Smooth muscle cell (in vitro differentiated cells): ENCODE data around the gene GPRASP1. TPM values are rescaled to one million over a fixed set of nuclear protein-coding genes. Genes with fewer than 3 reads are reported as not detected.

ENCODE experiments used
- DNase-seq: peaks from one replicate; lab custom pipeline; 2025; ENCODE audit not compliant: unreplicated experiment; lab: John Stamatoyannopoulos, UW
- H2AFZ ChIP-seq: fragments of 200-600 bp; sonication (generic); 2 replicates; pipeline ENCODE4 v1.6.0; 2016; ENCODE audit warnings: antibody characterized with exemption, low read depth, mild to moderate bottlenecking
- H3F3A ChIP-seq: fragments of 200-600 bp; sonication (generic); 2 replicates; pipeline ENCODE4 v1.6.0; 2017; ENCODE audit warnings: antibody characterized with exemption, low read depth
- H3K27ac ChIP-seq: fragments of 200-600 bp; sonication (generic); 2 replicates; pipeline ENCODE4 v1.5.1; 2016; ENCODE audit warnings: low read depth, mild to moderate bottlenecking
- H3K27me3 ChIP-seq: fragments of 200-600 bp; sonication (generic); 2 replicates; pipeline ENCODE4 v1.6.1; 2016; ENCODE audit warnings: low read depth, mild to moderate bottlenecking
- H3K36me3 ChIP-seq: fragments of 200-600 bp; sonication (generic); 2 replicates; pipeline ENCODE4 v1.5.1; 2016; ENCODE audit warnings: low read depth
- H3K4me1 ChIP-seq: fragments of 200-600 bp; sonication (generic); 2 replicates; pipeline ENCODE4 v1.5.1; 2016; ENCODE audit warnings: low read depth
- H3K4me2 ChIP-seq: fragments of 200-600 bp; sonication (generic); 2 replicates; pipeline ENCODE4 v1.6.0; 2016; ENCODE audit warnings: mild to moderate bottlenecking
- H3K4me3 ChIP-seq: fragments of 200-600 bp; sonication (generic); 2 replicates; pipeline ENCODE4 v1.5.1; 2016; ENCODE audit warnings: mild to moderate bottlenecking
- H3K79me2 ChIP-seq: fragments of 200-600 bp; sonication (generic); 2 replicates; pipeline ENCODE4 v1.6.0; 2016; ENCODE audit warnings: low read depth, mild to moderate bottlenecking
- H3K9ac ChIP-seq: fragments of 200-600 bp; sonication (generic); 2 replicates; pipeline ENCODE4 v1.6.0; 2016; ENCODE audit warnings: low read depth
- H3K9me3 ChIP-seq: fragments of 200-600 bp; sonication (generic); replicated peaks from 2 replicates; pipeline ENCODE4 v1.5.1; 2016; ENCODE audit warnings: low read depth
- H4K20me1 ChIP-seq: fragments of 200-600 bp; sonication (generic); 2 replicates; pipeline ENCODE4 v1.6.0; 2016; ENCODE audit warnings: low read depth
- CTCF ChIP-seq: fragments of 200-600 bp; sonication (generic); IDR thresholded peaks from 2 replicates; pipeline ENCODE4 v1.5.1; 2017; ENCODE audit warnings: borderline replicate concordance, mild to moderate bottlenecking, antibody characterized with exemption; ENCODE audit not compliant: insufficient read depth, poor library complexity, severe bottlenecking
- WGBS: methylation state at CpG from one replicate; pipeline ENCODE4 v1.1.7; 2016; ENCODE audit warnings: low lambda C conversion rate; 5-methylcytosine and 5-hydroxymethylcytosine counted together
- polyA plus RNA-seq: library from polyadenylated mRNA; unstranded; fragments of >200 nt; fragmentation: Nextera tagmentation; extraction: Ambion mirVana; gene quantifications from 2 replicates; pipeline ENCODE4 v1.2.1, GENCODE V29; 2016
- total RNA-seq: library from RNA; depleted of rRNA; stranded (reverse); fragments of >200 nt; gene quantifications from 2 replicates; pipeline ENCODE4 v1.2.3, GENCODE V29; 2014

The GPRASP1 gene
- total and polyA plus RNA-seq, 2 experiments from 2014 or later = 1.8 to 2.5 TPM

- 77% methylated on average over 6 of the region's 6 CpGs for WGBS
- Histone ChIP-seq H3K4me3 (no peak overlapping the region), H3K27me3 (no peaks in the 10 kb centered on the region), H3K9ac (no peak overlapping the region), H2AFZ (no peak overlapping the region), H3K4me1 (no peaks in the 10 kb centered on the region), H3K9me3 (peaks cover 16% of the 10 kb centered on the region), H3F3A (no peaks in the 10 kb centered on the region), H3K36me3 (no peaks in the 10 kb centered on the region), H3K79me2 (peaks cover 10% of the 10 kb centered on the region), H3K27ac (no peak overlapping the region), H3K4me2 (no peak overlapping the region), H4K20me1 (peaks cover 9% of the 10 kb centered on the region)
- TF ChIP-seq CTCF = no peak
- DNase-seq = no peak
Measured at GRCh38 chrX:102624105-102624504, 27.2 kb upstream of the GPRASP1 start.

- Histone ChIP-seq H3K79me2 (no peaks in the 10 kb centered on the region), H3K4me2 (no peak overlapping the region), H3K4me1 (no peaks in the 10 kb centered on the region), H2AFZ (no peak overlapping the region), H3K27ac (no peak overlapping the region), H3F3A (no peaks in the 10 kb centered on the region), H4K20me1 (peaks cover 9% of the 10 kb centered on the region), H3K36me3 (no peaks in the 10 kb centered on the region), H3K9ac (no peak overlapping the region), H3K27me3 (no peaks in the 10 kb centered on the region), H3K4me3 (no peak overlapping the region), H3K9me3 (peaks cover 7% of the 10 kb centered on the region)
- no peak for DNase-seq
- no peak for TF ChIP-seq CTCF
- WGBS = 65% methylated on average over 1 of the region's 1 CpG
Measured at GRCh38 chrX:102627640-102628039, 23.6 kb upstream of the GPRASP1 start.

- Histone ChIP-seq H3K9me3 (no peaks in the 10 kb centered on the region), H3K79me2 (no peaks in the 10 kb centered on the region), H3K4me3 (no peak overlapping the region), H3K27me3 (no peaks in the 10 kb centered on the region), H3K4me1 (no peaks in the 10 kb centered on the region), H3K27ac (no peak overlapping the region), H3K36me3 (no peaks in the 10 kb centered on the region), H3K9ac (no peak overlapping the region), H3F3A (no peaks in the 10 kb centered on the region), H2AFZ (no peak overlapping the region), H3K4me2 (no peak overlapping the region), H4K20me1 (no peaks in the 10 kb centered on the region)
- WGBS = 58% methylated on average over 1 of the region's 1 CpG
- no peak for TF ChIP-seq CTCF
- no peak for DNase-seq
Measured at GRCh38 chrX:102637561-102637960, 13.7 kb upstream of the GPRASP1 start.

GRCh38 chrX:102650903-102651241 lies 411 bp upstream of the GPRASP1 start:
- H3K9ac ChIP-seq = no peak overlapping the region
- peak overlapping the region; percentile 86 for H3K4me2 ChIP-seq
- WGBS = 49% methylated on average over 22 of the region's 23 CpGs

More at GRCh38 chrX:102650903-102651241, 411 bp upstream of the GPRASP1 start:
- Histone ChIP-seq H2AFZ (no peak overlapping the region), H3K27me3 (no peaks in the 10 kb centered on the region), H3K27ac (no peak overlapping the region), H3K79me2 (no peaks in the 10 kb centered on the region), H3K9me3 (no peaks in the 10 kb centered on the region), H3K4me3 (peak overlapping the region; percentile 56), H3F3A (no peaks in the 10 kb centered on the region), H3K36me3 (no peaks in the 10 kb centered on the region), H4K20me1 (no peaks in the 10 kb centered on the region), H3K4me1 (no peaks in the 10 kb centered on the region)
- TF ChIP-seq CTCF = no peak
- DNase-seq = no peak
